Measurements from ENCODE around the gene CACNA1I.

CACNA1I gene

DNA sequence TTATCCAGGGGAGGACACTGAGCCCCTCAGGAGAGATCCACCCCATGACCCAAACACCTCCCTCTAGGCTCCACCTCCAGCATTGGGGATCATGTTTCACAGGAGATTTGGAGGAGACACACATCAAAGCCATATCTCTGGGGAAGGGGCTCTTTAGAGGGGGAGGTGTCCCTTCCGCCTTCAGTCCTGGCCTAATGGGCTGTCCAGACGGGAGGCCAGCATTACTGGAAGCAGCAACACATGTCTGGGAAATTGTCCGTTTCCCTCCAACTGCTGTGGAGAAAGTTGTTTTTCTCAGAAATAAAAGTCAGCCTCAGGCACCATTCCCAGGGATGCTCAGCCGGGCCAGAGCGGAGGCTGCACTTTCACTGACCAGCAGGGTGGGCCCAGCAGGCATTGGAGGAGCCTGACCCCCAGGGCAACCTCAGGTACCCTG, 9.5 kb downstream of the CACNA1I start:
- no peak for TF ChIP-seq CREB1 (IDR thresholded peaks at IDR 0.05; ENCODE audit: low read depth)
- TF ChIP-seq, protein P1, sequence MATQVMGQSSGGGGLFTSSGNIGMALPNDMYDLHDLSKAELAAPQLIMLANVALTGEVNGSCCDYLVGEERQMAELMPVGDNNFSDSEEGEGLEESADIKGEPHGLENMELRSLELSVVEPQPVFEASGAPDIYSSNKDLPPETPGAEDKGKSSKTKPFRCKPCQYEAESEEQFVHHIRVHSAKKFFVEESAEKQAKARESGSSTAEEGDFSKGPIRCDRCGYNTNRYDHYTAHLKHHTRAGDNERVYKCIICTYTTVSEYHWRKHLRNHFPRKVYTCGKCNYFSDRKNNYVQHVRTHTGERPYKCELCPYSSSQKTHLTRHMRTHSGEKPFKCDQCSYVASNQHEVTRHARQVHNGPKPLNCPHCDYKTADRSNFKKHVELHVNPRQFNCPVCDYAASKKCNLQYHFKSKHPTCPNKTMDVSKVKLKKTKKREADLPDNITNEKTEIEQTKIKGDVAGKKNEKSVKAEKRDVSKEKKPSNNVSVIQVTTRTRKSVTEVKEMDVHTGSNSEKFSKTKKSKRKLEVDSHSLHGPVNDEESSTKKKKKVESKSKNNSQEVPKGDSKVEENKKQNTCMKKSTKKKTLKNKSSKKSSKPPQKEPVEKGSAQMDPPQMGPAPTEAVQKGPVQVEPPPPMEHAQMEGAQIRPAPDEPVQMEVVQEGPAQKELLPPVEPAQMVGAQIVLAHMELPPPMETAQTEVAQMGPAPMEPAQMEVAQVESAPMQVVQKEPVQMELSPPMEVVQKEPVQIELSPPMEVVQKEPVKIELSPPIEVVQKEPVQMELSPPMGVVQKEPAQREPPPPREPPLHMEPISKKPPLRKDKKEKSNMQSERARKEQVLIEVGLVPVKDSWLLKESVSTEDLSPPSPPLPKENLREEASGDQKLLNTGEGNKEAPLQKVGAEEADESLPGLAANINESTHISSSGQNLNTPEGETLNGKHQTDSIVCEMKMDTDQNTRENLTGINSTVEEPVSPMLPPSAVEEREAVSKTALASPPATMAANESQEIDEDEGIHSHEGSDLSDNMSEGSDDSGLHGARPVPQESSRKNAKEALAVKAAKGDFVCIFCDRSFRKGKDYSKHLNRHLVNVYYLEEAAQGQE (IDR thresholded peaks at IDR 0.05; ENCODE audit: low read depth): no peak
- TF ChIP-seq, protein P2, sequence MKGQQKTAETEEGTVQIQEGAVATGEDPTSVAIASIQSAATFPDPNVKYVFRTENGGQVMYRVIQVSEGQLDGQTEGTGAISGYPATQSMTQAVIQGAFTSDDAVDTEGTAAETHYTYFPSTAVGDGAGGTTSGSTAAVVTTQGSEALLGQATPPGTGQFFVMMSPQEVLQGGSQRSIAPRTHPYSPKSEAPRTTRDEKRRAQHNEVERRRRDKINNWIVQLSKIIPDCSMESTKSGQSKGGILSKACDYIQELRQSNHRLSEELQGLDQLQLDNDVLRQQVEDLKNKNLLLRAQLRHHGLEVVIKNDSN (IDR thresholded peaks at IDR 0.05): no peak
- no peak for TF ChIP-seq CEBPB (IDR thresholded peaks at IDR 0.05)
- TF ChIP-seq NFIC (IDR thresholded peaks at IDR 0.05): no peak
- no peak for TF ChIP-seq EP300 (IDR thresholded peaks at IDR 0.05; ENCODE audit: borderline replicate concordance)
- TF ChIP-seq EGR1 (IDR thresholded peaks at IDR 0.05): no peak
- TF ChIP-seq RAD21 (IDR thresholded peaks at IDR 0.05; ENCODE audit: low read depth): no peak
- TF ChIP-seq TEAD4 (IDR thresholded peaks at IDR 0.05): no peak
- TF ChIP-seq ZBTB7A (IDR thresholded peaks at IDR 0.05; ENCODE audit: low read depth): no peak
- no peak for TF ChIP-seq FOXM1 (IDR thresholded peaks at IDR 0.05; ENCODE audit: borderline replicate concordance, low read depth)
- TF ChIP-seq TCF12 (IDR thresholded peaks at IDR 0.05; ENCODE audit: low read depth): no peak
- TF ChIP-seq, protein P3, sequence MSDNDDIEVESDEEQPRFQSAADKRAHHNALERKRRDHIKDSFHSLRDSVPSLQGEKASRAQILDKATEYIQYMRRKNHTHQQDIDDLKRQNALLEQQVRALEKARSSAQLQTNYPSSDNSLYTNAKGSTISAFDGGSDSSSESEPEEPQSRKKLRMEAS (IDR thresholded peaks at IDR 0.05): no peak
- TF ChIP-seq YY1 (IDR thresholded peaks at IDR 0.05; ENCODE audit: low read depth): no peak
- no peak for TF ChIP-seq TAF1 (IDR thresholded peaks at IDR 0.05; ENCODE audit: low read depth)

DNA sequence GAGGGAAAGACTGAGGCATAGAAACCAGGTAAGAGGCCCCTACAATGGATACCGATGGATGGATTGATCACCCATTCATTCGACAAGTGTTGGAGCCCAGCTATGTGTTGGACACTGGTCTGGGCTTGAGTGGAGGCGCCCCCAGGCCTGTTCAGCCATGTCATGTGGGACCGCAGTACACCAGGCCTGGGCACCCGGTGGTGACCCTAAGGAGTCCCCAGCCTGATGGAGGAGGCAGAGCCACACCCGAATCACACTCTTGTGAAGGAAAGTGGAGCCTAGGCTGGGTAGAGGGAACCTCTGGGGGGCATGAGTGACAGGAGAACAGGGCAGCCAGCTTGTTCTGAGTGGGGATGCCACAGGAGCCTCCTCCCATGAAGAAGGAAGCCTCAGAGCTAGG, 10.2 kb downstream of the CACNA1I start:
- TF ChIP-seq TAF1 (IDR thresholded peaks at IDR 0.05; ENCODE audit: low read depth) (no peak), EGR1 (IDR thresholded peaks at IDR 0.05) (no peak), EP300 (IDR thresholded peaks at IDR 0.05; ENCODE audit: borderline replicate concordance) (no peak), TEAD4 (IDR thresholded peaks at IDR 0.05) (no peak), CREB1 (IDR thresholded peaks at IDR 0.05; ENCODE audit: low read depth) (no peak), YY1 (IDR thresholded peaks at IDR 0.05; ENCODE audit: low read depth) (no peak)
- TF ChIP-seq, protein P1 (IDR thresholded peaks at IDR 0.05; ENCODE audit: low read depth): no peak

DNA sequence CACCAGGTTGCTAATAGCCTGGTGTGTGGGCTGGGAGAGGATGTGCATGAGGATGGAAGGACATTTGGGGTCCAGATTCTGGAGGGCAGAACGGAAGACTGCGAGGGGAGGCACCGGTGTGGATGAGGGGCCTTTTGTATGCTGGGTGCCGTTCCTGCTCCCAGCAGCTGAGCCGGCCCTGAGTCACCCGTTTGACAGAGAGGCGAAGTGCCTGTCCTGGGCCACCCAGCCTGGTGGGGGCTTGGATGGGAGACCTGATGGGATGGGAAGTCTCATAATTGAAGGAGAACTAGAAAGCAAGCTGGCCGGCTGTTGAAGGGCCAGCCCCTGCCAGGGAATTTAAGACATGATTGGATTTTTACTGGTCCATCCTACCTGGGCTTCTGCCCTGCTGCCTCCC, 10.8 kb downstream of the CACNA1I start:
- TF ChIP-seq CEBPB (IDR thresholded peaks at IDR 0.05) (no peak), YY1 (IDR thresholded peaks at IDR 0.05; ENCODE audit: low read depth) (no peak), TCF12 (IDR thresholded peaks at IDR 0.05; ENCODE audit: low read depth) (no peak), TEAD4 (IDR thresholded peaks at IDR 0.05) (no peak), FOXM1 (IDR thresholded peaks at IDR 0.05; ENCODE audit: borderline replicate concordance, low read depth) (no peak), EGR1 (IDR thresholded peaks at IDR 0.05) (no peak), NFIC (IDR thresholded peaks at IDR 0.05) (no peak), RAD21 (IDR thresholded peaks at IDR 0.05; ENCODE audit: low read depth) (no peak), CREB1 (IDR thresholded peaks at IDR 0.05; ENCODE audit: low read depth) (no peak), EP300 (IDR thresholded peaks at IDR 0.05; ENCODE audit: borderline replicate concordance) (no peak), ZBTB7A (IDR thresholded peaks at IDR 0.05; ENCODE audit: low read depth) (no peak), TAF1 (IDR thresholded peaks at IDR 0.05; ENCODE audit: low read depth) (no peak)
- TF ChIP-seq, protein P3 (IDR thresholded peaks at IDR 0.05): no peak
- TF ChIP-seq, protein P2 (IDR thresholded peaks at IDR 0.05): no peak
- TF ChIP-seq, protein P1 (IDR thresholded peaks at IDR 0.05; ENCODE audit: low read depth): no peak

DNA sequence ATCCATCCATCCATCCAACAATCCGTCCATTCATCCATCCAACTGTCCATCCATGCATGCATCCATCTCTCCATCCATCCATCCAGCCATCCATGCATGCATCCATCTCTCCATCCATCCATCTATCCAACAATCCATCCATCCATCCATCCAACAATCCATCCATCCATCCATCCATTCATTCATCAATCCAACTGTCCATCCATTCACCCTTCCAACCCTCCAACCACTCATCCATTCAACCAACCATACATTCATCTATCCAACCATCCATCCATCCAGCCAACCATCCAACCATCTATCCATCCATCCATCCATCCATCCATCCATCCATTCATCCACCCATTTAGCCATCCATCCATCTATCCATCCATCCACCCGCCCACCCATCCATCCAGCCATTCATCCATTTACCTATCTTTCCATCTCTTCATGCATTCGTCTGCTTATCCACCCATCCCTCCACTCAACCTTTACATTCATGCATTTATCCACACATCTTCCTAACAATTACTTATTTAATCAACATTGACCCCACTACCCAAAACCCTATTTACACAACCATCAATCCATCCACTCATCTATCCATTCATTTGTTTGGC, 12.6 kb downstream of the CACNA1I start:
- TF ChIP-seq EP300 (IDR thresholded peaks at IDR 0.05; ENCODE audit: borderline replicate concordance) (no peak), EGR1 (IDR thresholded peaks at IDR 0.05) (no peak)

All from Ishikawa (cell line).